Activated CD4-positive, alpha-beta memory T cell treated with anti-CD3 and anti-CD28 coated beads for 36 hours (primary cell): Measurements from ENCODE around the gene IL4R. TPM values are rescaled to one million over a fixed set of nuclear protein-coding genes. Genes with fewer than 3 reads are reported as not detected.
"Not testable (repeated sequence)": the region's sequence is repeated elsewhere in the genome, so short reads cannot be mapped to it uniquely, and the experiment has no call there.

Experiments used
- CTCF ChIA-PET: fragments of 350-600 bp; sonication (Branson Sonifier 250); formaldehyde crosslinking; loops from one replicate; lab custom pipeline; 2021; ENCODE audit warnings: antibody characterized with exemption, inconsistent platforms; lab: Charles Lee
- POLR2A ChIA-PET: fragments of 350-600 bp; sonication (Branson Sonifier 250); formaldehyde crosslinking; loops from one replicate; lab custom pipeline; 2021; ENCODE audit warnings: antibody characterized with exemption; lab: Charles Lee
- DNase-seq: peaks from one replicate; pipeline ENCODE4 v3.0.0-alpha.2; 2020
- H3K27ac Mint-ChIP-seq: one replicate; pipeline ENCODE4 v1.8.0; 2021; ENCODE audit warnings: mixed read lengths
- H3K27me3 Mint-ChIP-seq: one replicate; pipeline ENCODE4 v1.8.0; 2021; ENCODE audit warnings: mixed read lengths
- H3K36me3 Mint-ChIP-seq: one replicate; pipeline ENCODE4 v1.8.0; 2021; ENCODE audit warnings: mixed read lengths
- H3K4me1 Mint-ChIP-seq: one replicate; pipeline ENCODE4 v1.8.0; 2021; ENCODE audit warnings: low read depth, mixed read lengths
- H3K4me3 Mint-ChIP-seq: one replicate; pipeline ENCODE4 v1.8.0; 2021; ENCODE audit warnings: mild to moderate bottlenecking, mixed read lengths
- H3K9me3 Mint-ChIP-seq: one replicate; pipeline ENCODE4 v1.8.0; 2021; ENCODE audit warnings: mixed read lengths
- intact Hi-C: fragments of 100-400 bp; cut with micrococcal nuclease; formaldehyde crosslinking; loops from one replicate; pipeline ENCODE4 v1.15.1; 2023
- total RNA-seq, 2 experiments: library from RNA; stranded (reverse); gene quantifications; one replicate each; pipeline ENCODE4 v1.2.3, GENCODE V29; 2021

Gene IL4R
- total RNA-seq, result 100 to 1,000 TPM; 146 to 153 TPM

GRCh38 chr16:27313422-27314160, at the start of gene IL4R:
TSS of gene IL4R (plus strand) at chr16:27313974. CDS start at chr16:27340204, 26,230 bp downstream.
- no peaks in the 10 kb centered on the region for H3K9me3 Mint-ChIP-seq
- CTCF ChIA-PET, result interaction anchor here (1.6 kb wide), 1 partner anchor 79 kb away, joined by 11 read pairs; no protein-coding TSS in a partner anchor
- peaks cover 41% of the 10 kb centered on the region for H3K4me1 Mint-ChIP-seq
- peaks cover 28% of the 10 kb centered on the region for H3K36me3 Mint-ChIP-seq
- peak; percentile 86 for DNase-seq
- no peaks in the 10 kb centered on the region for H3K27me3 Mint-ChIP-seq
- POLR2A ChIA-PET, result no interaction called here
- intact Hi-C loops, result no loop called here
- H3K4me3 Mint-ChIP-seq, result peak within 1 kb of the TSS; percentile 94
- peak within 1 kb of the TSS; percentile 96 for H3K27ac Mint-ChIP-seq

GRCh38 chr16:27264151-27264550, 49.6 kb upstream of the IL4R start:
- no peaks in the 10 kb centered on the region for H3K9me3 Mint-ChIP-seq
- H3K27ac Mint-ChIP-seq, result no peak overlapping the region
- POLR2A ChIA-PET, result no interaction called here
- H3K36me3 Mint-ChIP-seq, result peaks cover 26% of the 10 kb centered on the region
- DNase-seq, result no peak
- H3K4me1 Mint-ChIP-seq, result peaks cover 55% of the 10 kb centered on the region
- intact Hi-C loops, result no loop called here
- CTCF ChIA-PET, result interaction anchor here (1.5 kb wide), 1 partner anchor 30 kb away, joined by 6 read pairs; no protein-coding TSS in a partner anchor
- H3K4me3 Mint-ChIP-seq, result no peak overlapping the region
- no peaks in the 10 kb centered on the region for H3K27me3 Mint-ChIP-seq

GRCh38 chr16:27265982-27266381, 47.8 kb upstream of the IL4R start:
- peaks cover 65% of the 10 kb centered on the region for H3K4me1 Mint-ChIP-seq

GRCh38 chr16:27267037-27267677, 46.6 kb upstream of the IL4R start:
- Mint-ChIP-seq H3K27ac (peak overlapping the region; percentile 48), H3K4me3 (peak overlapping the region; percentile 89), H3K36me3 (peaks cover 25% of the 10 kb centered on the region), H3K27me3 (no peaks in the 10 kb centered on the region), H3K4me1 (peaks cover 66% of the 10 kb centered on the region), H3K9me3 (no peaks in the 10 kb centered on the region)
- ChIA-PET CTCF (interaction anchor here (1.0 to 4.5 kb wide), 2 partner anchors 32 to 50 kb away, joined by 4 to 32 read pairs; no protein-coding TSS in a partner anchor), POLR2A (interaction anchor here (0.8 to 2.4 kb wide), 4 partner anchors 13 to 50 kb away, joined by 3 to 16 read pairs (median 8); no protein-coding TSS in a partner anchor)
- DNase-seq, result no peak
- intact Hi-C loops, result no loop called here

More at GRCh38 chr16:27265982-27266381, 47.8 kb upstream of the IL4R start:
- no peak for DNase-seq
- POLR2A ChIA-PET, result no interaction called here
- Mint-ChIP-seq H3K9me3 (no peaks in the 10 kb centered on the region), H3K36me3 (peaks cover 25% of the 10 kb centered on the region), H3K27ac (peak overlapping the region; percentile 6), H3K27me3 (no peaks in the 10 kb centered on the region), H3K4me3 (no peak overlapping the region)
- CTCF ChIA-PET, result no interaction called here
- intact Hi-C loops, result no loop called here

GRCh38 chr16:27268376-27269299, 45.1 kb upstream of the IL4R start, which contains the start of gene NSMCE1:
TSS of gene NSMCE1 (minus strand) at chr16:27268772. CDS start at chr16:27257570, 11,202 bp downstream.
- Mint-ChIP-seq H3K36me3 (peaks cover 16% of the 10 kb centered on the region), H3K9me3 (no peaks in the 10 kb centered on the region), H3K4me3 (peak within 1 kb of the TSS; percentile 89), H3K27me3 (no peaks in the 10 kb centered on the region), H3K27ac (peak within 1 kb of the TSS; percentile 92), H3K4me1 (peaks cover 64% of the 10 kb centered on the region)
- intact Hi-C loops, result loop anchor here (1.0 to 2.0 kb wide), 3 partner anchors 14 to 50 kb away; no protein-coding TSS in a partner anchor
- peak; percentile 98 for DNase-seq
- CTCF ChIA-PET, result interaction anchor here (1.0 to 4.5 kb wide), 3 partner anchors 34 to 51 kb away, joined by 4 to 32 read pairs (median 7); no protein-coding TSS in a partner anchor
- POLR2A ChIA-PET, result interaction anchor here (0.8 to 2.4 kb wide), 5 partner anchors 17 to 89 kb away, joined by 3 to 16 read pairs (median 8); no protein-coding TSS in a partner anchor

GRCh38 chr16:27269300-27270150, 44.2 kb upstream of the IL4R start:
- POLR2A ChIA-PET, result interaction anchor here (1.9 to 2.4 kb wide), 3 partner anchors 32 to 48 kb away, joined by 8 to 16 read pairs (median 8); no protein-coding TSS in a partner anchor
- peak overlapping the region; percentile 92 for H3K27ac Mint-ChIP-seq
- peaks cover 67% of the 10 kb centered on the region for H3K4me1 Mint-ChIP-seq
- DNase-seq, result peak; percentile 2
- peak overlapping the region; percentile 89 for H3K4me3 Mint-ChIP-seq
- intact Hi-C loops, result loop anchor here (2.0 kb wide), 2 partner anchors 15 to 49 kb away; no protein-coding TSS in a partner anchor
- H3K9me3 Mint-ChIP-seq, result no peaks in the 10 kb centered on the region
- CTCF ChIA-PET, result interaction anchor here (1.0 to 4.5 kb wide), 6 partner anchors 14 to 133 kb away, joined by 3 to 32 read pairs (median 4); partner anchors contain the start of gene IL21R
- peaks cover 14% of the 10 kb centered on the region for H3K36me3 Mint-ChIP-seq
- no peaks in the 10 kb centered on the region for H3K27me3 Mint-ChIP-seq

- peak overlapping the region; percentile 27 for H3K4me3 Mint-ChIP-seq
- H3K4me1 Mint-ChIP-seq, result peaks cover 66% of the 10 kb centered on the region
- CTCF ChIA-PET, result interaction anchor here (0.6 to 4.5 kb wide), 9 partner anchors 15 to 1604 kb away, joined by 3 to 32 read pairs (median 3); partner anchors contain the start of gene IL21R
- H3K36me3 Mint-ChIP-seq, result peaks cover 14% of the 10 kb centered on the region
- POLR2A ChIA-PET, result no interaction called here
- H3K27me3 Mint-ChIP-seq, result no peaks in the 10 kb centered on the region
- intact Hi-C loops, result no loop called here
- no peaks in the 10 kb centered on the region for H3K9me3 Mint-ChIP-seq
- peak; percentile 53 for DNase-seq
- no peak overlapping the region for H3K27ac Mint-ChIP-seq
These were observed 43.4 kb upstream of the IL4R start for GRCh38 chr16:27270349-27270748.

GRCh38 chr16:27272076-27272475, 41.7 kb upstream of the IL4R start:
- H3K27ac Mint-ChIP-seq, result peak overlapping the region; percentile 76
- H3K36me3 Mint-ChIP-seq, result peaks cover 10% of the 10 kb centered on the region
- intact Hi-C loops, result no loop called here
- ChIA-PET CTCF (no interaction called here), POLR2A (interaction anchor here (0.7 kb wide), 1 partner anchor 113 kb away, joined by 3 read pairs; no protein-coding TSS in a partner anchor)
- peaks cover 66% of the 10 kb centered on the region for H3K4me1 Mint-ChIP-seq
- peaks cover 3% of the 10 kb centered on the region for H3K27me3 Mint-ChIP-seq
- DNase-seq, result no peak
- no peak overlapping the region for H3K4me3 Mint-ChIP-seq
- no peaks in the 10 kb centered on the region for H3K9me3 Mint-ChIP-seq

- DNase-seq, H3K27me3 Mint-ChIP-seq, H3K9me3 Mint-ChIP-seq, H3K36me3 Mint-ChIP-seq, intact Hi-C loops, H3K4me3 Mint-ChIP-seq, CTCF ChIA-PET: not testable (repeated sequence)
- H3K27ac Mint-ChIP-seq, result peak overlapping the region; percentile 89
- POLR2A ChIA-PET, result interaction anchor here (0.7 kb wide), 1 partner anchor 113 kb away, joined by 3 read pairs; no protein-coding TSS in a partner anchor
- H3K4me1 Mint-ChIP-seq, result peaks cover 61% of the 10 kb centered on the region
These were observed 41.1 kb upstream of the IL4R start for GRCh38 chr16:27272697-27273096.

GRCh38 chr16:27273330-27273669, 40.5 kb upstream of the IL4R start:
- H3K9me3 Mint-ChIP-seq, result no peaks in the 10 kb centered on the region
- peaks cover 57% of the 10 kb centered on the region for H3K4me1 Mint-ChIP-seq
- ChIA-PET POLR2A (interaction anchor here (0.9 to 2.9 kb wide), 3 partner anchors 16 to 44 kb away, joined by 6 to 13 read pairs (median 12); no protein-coding TSS in a partner anchor), CTCF (interaction anchor here (0.6 to 1.7 kb wide), 4 partner anchors 13 to 48 kb away, joined by 3 to 8 read pairs (median 4); no protein-coding TSS in a partner anchor)
- DNase-seq, result peak; percentile 11
- intact Hi-C loops, result no loop called here
- H3K36me3 Mint-ChIP-seq, result peaks cover 7% of the 10 kb centered on the region
- peak overlapping the region; percentile 89 for H3K27ac Mint-ChIP-seq
- H3K27me3 Mint-ChIP-seq, result peaks cover 3% of the 10 kb centered on the region
- H3K4me3 Mint-ChIP-seq, result no peak overlapping the region
